GM21619 (cell line): ENCODE results near the gene ATG101.
"Not testable (repeated sequence)": the region's sequence is repeated elsewhere in the genome, so short reads cannot be mapped to it uniquely, and the experiment has no call there.

Source experiments
- ATAC-seq: cut with Tn5 transposase; IDR thresholded peaks from one replicate; pipeline ENCODE4 v1.9.1; 2021; ENCODE audit not compliant: unreplicated experiment

ATG101 gene

DNA sequence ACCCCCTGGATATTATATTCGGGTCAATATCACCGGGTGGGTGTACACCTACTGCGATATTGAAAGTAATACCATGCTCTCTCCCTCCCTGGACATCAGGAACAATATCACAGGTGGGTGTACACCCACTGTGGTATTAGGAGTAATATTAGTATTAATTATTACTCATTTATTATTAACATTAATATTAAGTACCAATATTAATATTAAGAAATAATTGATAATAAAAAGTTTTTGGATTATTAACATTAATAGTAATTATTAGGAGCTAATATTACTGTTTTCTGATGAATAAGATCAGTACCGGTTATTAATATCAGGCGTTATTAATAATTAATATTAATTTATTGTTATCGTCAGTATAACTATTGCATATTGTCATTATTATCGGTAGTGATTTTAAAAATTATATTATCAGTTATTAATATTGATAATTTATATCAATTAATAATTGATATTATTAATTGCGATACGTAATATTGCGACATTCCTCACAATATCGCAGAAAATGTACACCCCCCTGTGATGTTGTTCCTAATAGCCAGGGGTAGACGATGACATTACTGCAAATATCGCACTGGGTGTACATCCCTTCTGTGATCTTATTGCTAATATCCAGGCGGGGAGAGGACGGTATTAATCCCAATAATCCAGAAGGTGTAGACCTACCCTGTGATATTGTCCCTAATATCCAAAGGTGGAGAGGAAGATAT, 26.7 kb downstream of the ATG101 start:
- ATAC-seq = no peak

GRCh38 chr12:52097045-52097666, 27.4 kb downstream of the ATG101 start:
- no peak for ATAC-seq

DNA sequence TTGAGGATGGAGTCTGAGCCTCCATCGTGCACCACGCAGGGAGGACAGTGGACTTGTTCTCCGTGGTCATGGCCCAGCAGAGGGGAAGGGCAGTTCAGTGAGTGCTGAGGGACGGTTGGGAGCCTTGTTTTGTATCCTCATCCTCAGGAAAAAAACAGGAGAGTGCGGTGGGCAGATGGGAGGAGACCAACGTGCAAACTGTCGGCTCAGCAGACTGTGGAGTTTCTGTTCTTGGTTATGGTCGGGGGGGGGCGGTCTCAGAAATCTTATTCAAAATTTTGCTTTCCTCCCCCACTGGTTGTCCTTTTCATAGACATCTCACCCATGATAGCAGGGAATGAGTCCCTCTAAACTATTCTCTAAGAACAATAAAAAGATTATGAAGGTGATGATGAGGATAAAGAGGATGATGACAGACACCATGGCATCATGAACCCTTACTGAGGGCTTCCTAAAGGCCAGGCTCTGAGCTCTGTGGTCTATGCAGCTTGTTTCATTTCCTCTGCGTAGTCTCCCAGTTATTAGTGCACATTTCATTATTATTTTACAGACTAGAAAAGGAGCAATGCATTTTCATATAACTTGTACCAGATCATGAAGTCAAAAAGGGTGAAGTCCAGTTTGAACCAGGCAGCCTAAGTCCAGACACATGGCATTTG, 34.8 kb downstream of the ATG101 start:
- ATAC-seq = not testable (repeated sequence)

DNA sequence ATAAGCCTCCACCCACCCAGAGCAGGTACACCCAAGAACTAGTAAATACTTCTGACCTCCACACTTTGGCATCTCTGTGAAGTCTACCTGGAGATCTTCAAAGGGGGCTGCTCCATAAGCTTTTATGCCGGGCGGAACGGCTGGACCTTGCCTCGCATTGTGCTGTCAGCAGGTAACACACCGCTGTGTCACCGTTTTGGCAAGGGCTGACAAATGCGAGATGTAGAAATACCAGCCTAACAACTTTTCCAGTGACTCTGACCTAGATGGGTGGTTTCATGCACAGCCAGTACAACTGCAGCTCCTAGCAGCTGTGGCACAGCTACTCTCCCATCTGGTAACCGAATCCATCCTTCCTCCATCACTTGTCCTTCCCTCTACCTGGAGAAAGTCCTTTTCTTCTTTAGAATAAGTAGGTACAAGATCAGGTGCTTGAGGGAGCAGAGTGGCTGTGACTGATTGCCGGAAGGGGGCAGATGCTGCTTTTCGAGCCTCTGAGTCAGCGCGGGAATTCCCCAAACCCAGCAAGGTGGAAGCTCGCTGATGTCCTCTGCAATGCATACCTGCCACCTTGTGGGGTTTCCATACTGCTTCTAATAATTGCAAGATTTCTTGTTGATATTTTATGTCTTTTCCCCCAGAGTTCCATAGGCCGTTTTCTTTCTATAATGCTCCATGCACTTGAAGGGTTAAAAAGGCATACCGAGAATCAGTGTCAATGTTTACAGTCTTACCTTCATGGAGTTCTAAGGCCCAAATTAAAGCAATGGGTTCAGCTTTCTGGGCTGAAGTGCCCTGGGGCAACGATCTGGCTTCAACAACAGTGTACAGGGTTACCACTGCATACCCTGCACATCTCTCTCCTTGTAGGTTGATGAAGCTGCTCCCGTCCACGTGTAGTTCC, 46.7 kb downstream of the ATG101 start:
- ATAC-seq = not testable (repeated sequence)

DNA sequence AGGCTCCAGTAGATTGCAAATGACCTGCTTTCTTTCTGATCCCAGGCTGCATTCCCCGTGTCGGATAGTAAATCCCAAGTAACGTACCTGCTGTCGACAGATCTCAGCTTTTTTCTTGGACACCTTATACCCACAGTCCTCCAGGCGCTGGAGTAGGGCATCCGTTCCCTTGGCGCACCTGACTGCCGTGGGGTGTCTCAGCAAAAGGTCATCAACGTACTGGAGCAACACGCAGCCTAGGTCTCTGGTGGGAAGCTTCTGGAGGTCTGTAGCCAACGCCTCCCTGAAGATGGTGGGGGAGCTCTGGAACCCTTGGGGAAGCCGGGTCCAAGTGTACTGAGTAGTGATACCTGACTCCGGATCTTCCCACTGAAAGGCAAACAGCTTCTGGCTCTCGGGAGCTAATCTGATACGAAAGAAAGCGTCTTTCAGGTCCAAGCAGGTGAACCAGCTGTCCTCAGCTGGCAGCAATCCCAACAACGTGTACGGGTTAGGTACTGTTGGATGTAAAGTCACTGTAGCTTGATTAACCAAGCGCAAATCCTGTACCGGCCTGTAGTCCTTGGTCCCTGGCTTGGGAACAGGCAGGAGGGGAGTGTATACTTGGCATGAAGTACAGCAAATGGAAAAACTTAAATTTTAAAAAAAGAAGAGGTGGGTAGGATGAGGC, 48.2 kb downstream of the ATG101 start:
- ATAC-seq = not testable (repeated sequence)

DNA sequence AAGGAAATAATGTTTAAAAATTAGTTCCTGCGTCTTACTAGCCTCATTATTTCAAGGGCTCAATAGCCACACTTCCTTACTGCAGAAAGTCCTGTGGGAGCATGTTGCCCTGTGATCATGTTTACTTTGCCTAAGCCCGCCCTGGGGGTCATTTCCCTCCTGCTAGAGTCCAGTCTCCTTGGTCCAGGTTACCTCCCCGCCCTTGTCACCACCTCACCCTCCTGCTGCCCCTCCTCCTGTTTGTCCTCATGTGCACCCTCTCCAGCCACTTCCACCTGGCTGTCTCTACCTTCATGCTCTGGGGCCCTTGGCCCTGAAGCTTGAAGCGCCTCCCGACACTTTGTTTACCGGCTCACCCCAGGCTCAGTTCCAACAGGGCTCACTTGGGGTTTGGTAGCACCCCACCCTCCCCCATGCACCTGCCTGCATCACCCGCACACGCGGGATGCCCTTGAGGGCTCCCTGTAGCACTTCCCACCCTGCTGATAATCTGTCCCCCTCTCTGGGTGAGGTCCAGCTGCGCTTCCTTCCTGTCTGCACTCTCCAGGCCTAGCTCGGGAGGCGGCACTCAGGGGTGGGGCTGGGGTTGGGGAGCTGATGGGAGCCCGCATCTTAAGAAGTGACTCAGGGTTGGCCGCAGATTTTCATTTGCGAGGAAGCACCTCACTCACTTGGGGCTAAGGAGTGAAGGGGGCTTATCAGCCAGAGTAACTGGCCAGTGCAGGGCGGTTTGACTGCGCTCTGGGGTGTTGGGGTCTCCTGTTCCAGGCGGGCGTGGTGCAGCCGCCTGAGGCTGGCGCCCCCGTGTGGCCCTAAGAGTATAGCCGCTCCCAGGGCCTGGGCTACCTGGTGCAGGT, 49.8 kb downstream of the ATG101 start:
- no peak for ATAC-seq

DNA sequence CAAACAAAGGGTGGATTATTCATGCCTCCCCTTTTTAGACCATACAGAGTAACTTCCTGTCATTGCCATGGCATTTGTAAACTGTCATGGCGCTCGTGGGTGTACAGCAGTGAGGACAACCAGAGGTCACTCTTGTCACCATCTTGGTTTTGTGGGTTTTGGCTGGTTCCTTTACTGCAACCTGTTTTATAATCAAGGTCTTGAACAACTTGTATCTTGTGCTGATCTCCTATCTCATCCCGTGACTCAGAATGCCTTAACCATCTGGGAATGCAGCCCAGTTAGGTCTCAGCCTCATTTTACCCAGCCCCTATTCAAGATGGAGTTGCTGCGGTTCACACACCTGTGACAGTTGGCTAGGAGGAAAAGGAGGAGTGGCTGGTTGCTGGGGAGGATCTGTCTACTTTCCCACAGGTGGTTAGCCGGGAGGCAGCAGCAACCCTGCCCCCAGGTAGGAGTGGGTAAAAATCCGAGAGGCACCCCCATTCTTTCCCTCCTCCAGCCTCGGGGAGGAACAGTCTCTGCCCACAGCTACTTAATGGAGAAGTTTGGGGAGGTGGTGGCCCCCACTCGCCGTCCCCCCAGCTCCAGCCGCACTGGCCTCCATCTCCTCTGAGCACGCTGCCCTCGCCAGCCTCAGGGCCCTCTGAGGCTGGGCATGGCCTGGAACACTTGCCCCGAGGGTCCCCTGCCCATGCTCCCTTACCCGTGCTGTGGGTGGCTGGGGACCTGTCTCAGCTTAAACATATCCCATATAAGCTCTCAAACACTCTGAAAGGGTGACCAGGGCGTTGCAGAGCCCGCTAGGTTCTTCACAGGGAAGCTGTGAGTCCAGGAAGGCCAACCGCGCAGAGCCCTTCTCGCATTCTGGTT, 51.4 kb downstream of the ATG101 start:
- ATAC-seq = no peak

DNA sequence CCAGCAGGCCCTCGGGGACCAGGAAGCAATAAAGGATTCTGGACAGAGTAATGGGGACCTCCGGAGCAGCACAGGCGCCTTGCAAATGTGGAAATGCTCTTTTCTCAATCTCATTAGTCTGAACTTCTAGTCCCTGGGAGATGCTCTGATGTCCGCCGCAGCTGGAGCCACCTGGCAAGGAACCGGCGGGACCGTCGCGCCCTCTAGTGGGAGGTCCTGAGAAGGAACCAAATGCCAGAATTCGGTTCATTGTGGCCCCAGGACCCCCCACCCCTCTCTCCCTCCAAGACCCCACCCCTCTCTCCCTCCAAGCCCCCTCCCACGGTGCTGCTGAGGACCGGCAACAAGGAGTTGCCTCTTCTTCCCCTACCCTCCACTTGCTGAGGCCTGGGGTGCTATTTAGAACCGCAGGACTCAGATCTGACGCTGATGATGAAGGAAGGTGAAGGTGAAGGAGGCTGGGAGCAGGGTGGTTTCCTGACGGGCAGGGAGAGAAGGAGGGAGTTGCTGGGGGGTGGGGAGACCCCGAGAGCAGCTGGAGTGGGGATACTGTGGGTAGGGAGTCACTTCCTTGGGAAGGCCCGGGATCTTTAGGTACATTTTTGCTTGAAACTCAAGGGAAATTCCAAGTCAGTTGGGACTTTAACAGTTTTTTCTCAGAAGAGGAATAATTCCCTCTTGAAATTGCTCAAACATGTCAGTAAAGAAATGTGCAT, 52.2 kb downstream of the ATG101 start:
- no peak for ATAC-seq

- ATAC-seq = no peak
Measured at GRCh38 chr12:52122540-52122871, 52.7 kb downstream of the ATG101 start.

DNA sequence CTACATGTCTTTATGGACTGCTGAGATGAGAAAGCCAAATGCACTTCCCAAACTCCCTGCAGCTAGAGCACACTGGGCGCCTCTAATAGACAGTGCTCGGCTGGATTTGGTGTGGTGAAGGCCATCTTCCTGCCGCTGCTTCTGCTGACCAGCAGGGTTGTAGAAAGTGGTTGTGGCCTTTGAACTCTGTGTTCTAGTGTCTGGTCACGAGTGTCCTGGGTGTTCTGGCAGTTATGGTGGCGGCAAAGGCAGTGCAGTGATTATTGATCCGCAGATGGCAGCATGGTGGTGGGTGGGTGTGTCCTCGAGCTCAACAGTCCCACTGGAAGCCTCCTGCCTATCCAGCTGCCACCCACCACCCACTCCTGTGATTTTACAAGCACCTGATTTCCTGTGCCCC, 53.1 kb downstream of the ATG101 start:
- ATAC-seq = no peak

GRCh38 chr12:52123487-52124186, 53.9 kb downstream of the ATG101 start:
- ATAC-seq = no peak

DNA sequence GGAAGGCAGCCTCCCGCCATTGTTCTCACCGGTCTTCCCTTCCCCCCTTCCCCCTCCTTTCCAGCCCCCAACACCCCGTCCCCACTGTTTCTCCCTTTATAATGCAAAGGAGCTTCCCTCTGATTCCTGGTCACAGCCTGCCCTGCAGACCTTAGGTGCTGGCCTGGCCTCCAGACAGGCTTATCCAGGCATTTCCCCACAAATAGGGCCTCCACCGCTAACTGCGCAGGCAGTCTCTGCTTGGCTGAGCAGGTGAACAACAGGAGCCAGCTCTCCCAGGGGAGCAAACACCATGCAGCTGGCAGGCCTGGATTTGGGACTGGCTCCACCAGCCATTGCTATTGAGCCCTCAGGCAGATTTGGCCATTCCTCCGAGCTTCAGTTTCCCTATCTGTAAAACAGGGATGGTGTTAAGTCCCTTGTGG, 55.7 kb downstream of the ATG101 start:
- ATAC-seq = no peak

GRCh38 chr12:52126050-52126604, 56.3 kb downstream of the ATG101 start:
- no peak for ATAC-seq
